GM12878 (cell line): Measurements from ENCODE around the gene ST7. TPM values are rescaled to one million over a fixed set of nuclear protein-coding genes. Genes with fewer than 3 reads are reported as not detected.

Experiments
- ATAC-seq: fragments of 200-7000 bp; cut with Tn5 transposase; 3 replicates; pipeline ENCODE4 v1.9.1; 2020; ENCODE audit warnings: mild to moderate bottlenecking, moderate library complexity
- BruUV-seq: library from RNA; stranded (reverse); fragments of 400-500 nt; replicated peaks from 2 replicates; lab custom pipeline; 2021; lab: Mats Ljungman, UMichigan
- CTCF ChIA-PET: fragments of 300-600 bp; sonication (Branson Sonifier 250); formaldehyde crosslinking; extraction: SDS; loops from one replicate; lab custom pipeline; 2021; ENCODE audit warnings: inconsistent platforms; lab: Yijun Ruan, JAX
- POLR2A ChIA-PET: fragments of 350-600 bp; formaldehyde crosslinking; extraction: SDS; loops from one replicate; lab custom pipeline; 2021; ENCODE audit warnings: inconsistent platforms; lab: Charles Lee
- RAD21 ChIA-PET: fragments of 300-600 bp; sonication (Branson Sonifier 250); formaldehyde crosslinking; loops from one replicate; lab custom pipeline; 2023; ENCODE audit warnings: antibody characterized with exemption; ENCODE audit not compliant: unreplicated experiment; lab: Charles Lee
- SMC1A ChIA-PET: fragments of 300-600 bp; sonication (Branson Sonifier 250); formaldehyde crosslinking; loops from one replicate; lab custom pipeline; 2023; ENCODE audit not compliant: unreplicated experiment, uncharacterized antibody; lab: Charles Lee
- DNase-seq: peaks from one replicate; pipeline ENCODE4 v3.0.0-alpha.2; 2011; ENCODE audit warnings: low read depth, low spot score
- FAIRE-seq: peaks from 3 replicates; lab custom pipeline; 2011; peaks lifted over from hg19 to GRCh38; lab: Jason Lieb, UNC
- H2AFZ ChIP-seq: 2 replicates; pipeline ENCODE4 v1.6.0; 2011; ENCODE audit warnings: low read depth, low read length, control low read depth; ENCODE audit not compliant: control insufficient read depth
- H3K27ac ChIP-seq: 2 replicates; pipeline ENCODE4 v1.5.1; 2011; ENCODE audit warnings: control low read depth; ENCODE audit not compliant: control insufficient read depth, insufficient read depth
- H3K27me3 ChIP-seq, 2 experiments: replicated peaks in 1 of 2; 2 replicates each; pipeline versions ENCODE4 v1.6.0 to v1.6.1; 2011; ENCODE audit warnings: low read length in 1 of 2; ENCODE audit not compliant: control insufficient read depth in 2 of 2, insufficient read depth in 2 of 2
- H3K36me3 ChIP-seq, 2 experiments: 2 replicates each; pipeline ENCODE4 v1.5.1; 2011; ENCODE audit warnings: low read length in 1 of 2; ENCODE audit not compliant: control insufficient read depth in 2 of 2, insufficient read depth in 2 of 2
- H3K4me1 ChIP-seq: 2 replicates; pipeline ENCODE4 v1.6.1; 2011; ENCODE audit warnings: mild to moderate bottlenecking, low read length, moderate library complexity, mixed read lengths; ENCODE audit not compliant: control insufficient read depth, insufficient read depth
- H3K4me2 ChIP-seq: 2 replicates; pipeline ENCODE4 v1.6.0; 2011; ENCODE audit warnings: control low read depth; ENCODE audit not compliant: control insufficient read depth, insufficient read depth
- H3K4me3 ChIP-seq: fragments of 200-600 bp; sonication (generic); 2 replicates; pipeline ENCODE4 v1.5.1; 2016
- H3K79me2 ChIP-seq: 2 replicates; pipeline ENCODE4 v1.6.0; 2011; ENCODE audit warnings: low read length; ENCODE audit not compliant: control insufficient read depth, insufficient read depth
- H3K9ac ChIP-seq: 2 replicates; pipeline ENCODE4 v1.8.0; 2011; ENCODE audit warnings: low read length, control low read depth, mixed read lengths; ENCODE audit not compliant: control insufficient read depth, insufficient read depth
- H3K9me3 ChIP-seq: replicated peaks from 3 replicates; pipeline ENCODE4 v1.5.1; 2011; ENCODE audit warnings: mild to moderate bottlenecking, low read length; ENCODE audit not compliant: control insufficient read depth, insufficient read depth
- H4K20me1 ChIP-seq: 2 replicates; pipeline ENCODE4 v1.6.0; 2011; ENCODE audit not compliant: control insufficient read depth, insufficient read depth
- ATF3 ChIP-seq: IDR thresholded peaks from 2 replicates; pipeline ENCODE4 v1.6.1; 2011; ENCODE audit warnings: low read depth, mild to moderate bottlenecking, low read length, moderate library complexity, borderline replicate concordance; ENCODE audit errors: extremely low read depth
- CREM ChIP-seq: IDR thresholded peaks from 2 replicates; pipeline ENCODE4 v1.6.1; 2014; ENCODE audit warnings: antibody characterized with exemption, low read depth
- E2F8 ChIP-seq: fragments of 450-650 bp; IDR thresholded peaks from 2 replicates; pipeline ENCODE4 v1.6.1; 2018; ENCODE audit warnings: mild to moderate bottlenecking, low read depth, moderate library complexity; ENCODE audit not compliant: partially characterized antibody
- GABPA ChIP-seq: IDR thresholded peaks from 2 replicates; pipeline ENCODE4 v1.6.1; 2014; ENCODE audit warnings: antibody characterized with exemption, low read depth, mild to moderate bottlenecking, inconsistent platforms
- HDAC2 ChIP-seq: fragments of 200-600 bp; sonication (generic); IDR thresholded peaks from 2 replicates; pipeline ENCODE4 v1.6.1; 2017
- MEF2A ChIP-seq: IDR thresholded peaks from 2 replicates; pipeline ENCODE4 v1.6.1; 2011; ENCODE audit warnings: low read depth, mild to moderate bottlenecking, low read length, moderate library complexity; ENCODE audit not compliant: insufficient read depth
- POLR2AphosphoS5 ChIP-seq: IDR thresholded peaks from 2 replicates; pipeline ENCODE4 v1.6.1; 2011; ENCODE audit warnings: mild to moderate bottlenecking, low read length, inconsistent platforms
- RCOR1 ChIP-seq: conservative IDR thresholded peaks from 2 replicates; pipeline ENCODE4 v1.6.1; 2012; ENCODE audit warnings: low read depth, low read length, improper control_type of control experiment
- ZNF207 ChIP-seq: fragments of 450-650 bp; IDR thresholded peaks from 2 replicates; pipeline ENCODE4 v1.6.1; 2014; ENCODE audit warnings: antibody characterized with exemption, mild to moderate bottlenecking, borderline replicate concordance
- ZNF592 ChIP-seq: fragments of 450-650 bp; IDR thresholded peaks from 2 replicates; pipeline ENCODE4 v1.6.1; 2017; ENCODE audit warnings: mild to moderate bottlenecking, moderate library complexity
- WGBS: methylation state at CpG from one replicate; pipeline ENCODE4 v1.1.6; 2016; ENCODE audit warnings: low lambda C conversion rate; ENCODE audit not compliant: insufficient replicate concordance, insufficient coverage; ENCODE audit errors: missing lambda C conversion rate; 5-methylcytosine and 5-hydroxymethylcytosine counted together
- in situ Hi-C: fragments of 300-500 bp; cut with MboI; formaldehyde crosslinking; loops from 9 replicates; pipeline ENCODE4 v1.14.3; 2018; ENCODE audit warnings: mixed read lengths
- intact Hi-C: fragments of 100-400 bp; cut with micrococcal nuclease; formaldehyde crosslinking; loops from one replicate; pipeline ENCODE4 v1.14.2; 2022; ENCODE audit not compliant: unreplicated experiment
- polyA plus RNA-seq, 11 experiments: library from polyadenylated mRNA; depleted of rRNA in 4 of 11; unstranded in 6 of 11; stranded (reverse) in 5 of 11; fragments of >200 nt; fragmentation: Nextera tagmentation in 4 of 11; fragmentation: Illumina TruSeq in 1 of 11; extraction: Ambion mirVana in 4 of 11; extraction: Trizol in 1 of 11; gene quantifications; 1 replicate in 1 of 11; 2 replicates in 10 of 11; pipeline versions ENCODE4 v1.2.1 to v1.2.3, GENCODE V29; 2011 to 2016; ENCODE audit warnings: inconsistent platforms in 2 of 11, missing spikeins in 2 of 11, low read depth in 1 of 11
- total RNA-seq, 4 experiments: library from RNA; depleted of rRNA in 3 of 4; stranded (reverse); fragments of >200 nt in 3 of 4; fragmentation: Illumina TruSeq in 1 of 4; extraction: Trizol in 1 of 4; gene quantifications; 2 replicates each; pipeline versions ENCODE4 v1.2.1 to v1.2.3, GENCODE V29; 2013 to 2021
- TF ChIP-seq, protein P1 (sequence below): IDR thresholded peaks from 2 replicates; pipeline ENCODE4 v1.6.1; 2012; ENCODE audit warnings: improper control_type of control experiment, low read depth, low read length; ENCODE audit not compliant: insufficient replicate concordance

Gene ST7
- total and polyA plus RNA-seq, 10 of the 15 experiments (the other 5 are each of a cell fraction or from before 2014, with no cell fraction given) = 27.7 to 76.4 (median 53.6) TPM

DNA sequence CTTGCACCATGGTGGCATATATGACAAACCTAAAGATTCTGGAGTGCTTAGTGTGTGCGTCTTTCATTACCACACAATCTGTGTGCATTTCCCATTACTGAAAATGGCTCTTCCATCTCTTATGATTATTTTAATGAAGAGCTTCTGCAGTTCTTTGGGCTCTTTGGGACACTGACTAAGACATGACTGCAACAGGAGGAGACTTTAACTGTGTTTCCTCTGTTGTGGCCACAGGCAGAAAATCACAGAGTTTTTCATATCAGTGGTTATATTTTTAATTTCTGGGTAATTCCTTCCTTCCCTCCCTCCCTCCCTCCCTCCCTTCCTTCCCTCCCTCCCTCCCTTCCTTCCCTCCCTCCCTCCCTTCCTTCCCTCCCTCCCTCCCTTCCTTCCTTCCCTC, 311.4 kb downstream of the ST7 start:
- CTCF ChIA-PET = interaction anchor here (1.5 kb wide), 1 partner anchor 12 kb away, joined by 4 read pairs; no protein-coding TSS in a partner anchor
- in situ Hi-C loops (no loop called here), intact Hi-C loops (no loop called here)
- no peak overlapping the region for H3K4me3 ChIP-seq
- RAD21 ChIA-PET = interaction anchor here (0.7 to 1.1 kb wide), 2 partner anchors 9 to 120 kb away, joined by 3 read pairs; no protein-coding TSS in a partner anchor
- H2AFZ ChIP-seq = no peak overlapping the region
- SMC1A ChIA-PET = interaction anchor here (1.1 kb wide), 1 partner anchor 9 kb away, joined by 3 read pairs; no protein-coding TSS in a partner anchor
- H3K4me1 ChIP-seq = no peaks in the 10 kb centered on the region
- H3K79me2 ChIP-seq = no peaks in the 10 kb centered on the region
- no peaks in the 10 kb centered on the region for H3K27me3 ChIP-seq
- FAIRE-seq = no peak
- POLR2A ChIA-PET = interaction anchor here (0.6 to 0.7 kb wide), 4 partner anchors 27 to 308 kb away, joined by 3 to 8 read pairs (median 4); no protein-coding TSS in a partner anchor
- H3K36me3 ChIP-seq = no peaks in the 10 kb centered on the region
- WGBS = 86% methylated on average over 1 of the region's 1 CpG
- no peak overlapping the region for H3K27ac ChIP-seq
- no peak overlapping the region for H3K9ac ChIP-seq
- no TSS peak for BruUV-seq
- H3K9me3 ChIP-seq = no peaks in the 10 kb centered on the region; the same call in 2 of the 3 replicates
- H3K4me2 ChIP-seq = no peak overlapping the region
- H4K20me1 ChIP-seq = no peaks in the 10 kb centered on the region
- ATAC-seq = no peak
- DNase-seq = no peak
- TF ChIP-seq ATF3 = no peak
- TF ChIP-seq CREM = no peak
- no peak for TF ChIP-seq POLR2AphosphoS5
- TF ChIP-seq, protein P1, sequence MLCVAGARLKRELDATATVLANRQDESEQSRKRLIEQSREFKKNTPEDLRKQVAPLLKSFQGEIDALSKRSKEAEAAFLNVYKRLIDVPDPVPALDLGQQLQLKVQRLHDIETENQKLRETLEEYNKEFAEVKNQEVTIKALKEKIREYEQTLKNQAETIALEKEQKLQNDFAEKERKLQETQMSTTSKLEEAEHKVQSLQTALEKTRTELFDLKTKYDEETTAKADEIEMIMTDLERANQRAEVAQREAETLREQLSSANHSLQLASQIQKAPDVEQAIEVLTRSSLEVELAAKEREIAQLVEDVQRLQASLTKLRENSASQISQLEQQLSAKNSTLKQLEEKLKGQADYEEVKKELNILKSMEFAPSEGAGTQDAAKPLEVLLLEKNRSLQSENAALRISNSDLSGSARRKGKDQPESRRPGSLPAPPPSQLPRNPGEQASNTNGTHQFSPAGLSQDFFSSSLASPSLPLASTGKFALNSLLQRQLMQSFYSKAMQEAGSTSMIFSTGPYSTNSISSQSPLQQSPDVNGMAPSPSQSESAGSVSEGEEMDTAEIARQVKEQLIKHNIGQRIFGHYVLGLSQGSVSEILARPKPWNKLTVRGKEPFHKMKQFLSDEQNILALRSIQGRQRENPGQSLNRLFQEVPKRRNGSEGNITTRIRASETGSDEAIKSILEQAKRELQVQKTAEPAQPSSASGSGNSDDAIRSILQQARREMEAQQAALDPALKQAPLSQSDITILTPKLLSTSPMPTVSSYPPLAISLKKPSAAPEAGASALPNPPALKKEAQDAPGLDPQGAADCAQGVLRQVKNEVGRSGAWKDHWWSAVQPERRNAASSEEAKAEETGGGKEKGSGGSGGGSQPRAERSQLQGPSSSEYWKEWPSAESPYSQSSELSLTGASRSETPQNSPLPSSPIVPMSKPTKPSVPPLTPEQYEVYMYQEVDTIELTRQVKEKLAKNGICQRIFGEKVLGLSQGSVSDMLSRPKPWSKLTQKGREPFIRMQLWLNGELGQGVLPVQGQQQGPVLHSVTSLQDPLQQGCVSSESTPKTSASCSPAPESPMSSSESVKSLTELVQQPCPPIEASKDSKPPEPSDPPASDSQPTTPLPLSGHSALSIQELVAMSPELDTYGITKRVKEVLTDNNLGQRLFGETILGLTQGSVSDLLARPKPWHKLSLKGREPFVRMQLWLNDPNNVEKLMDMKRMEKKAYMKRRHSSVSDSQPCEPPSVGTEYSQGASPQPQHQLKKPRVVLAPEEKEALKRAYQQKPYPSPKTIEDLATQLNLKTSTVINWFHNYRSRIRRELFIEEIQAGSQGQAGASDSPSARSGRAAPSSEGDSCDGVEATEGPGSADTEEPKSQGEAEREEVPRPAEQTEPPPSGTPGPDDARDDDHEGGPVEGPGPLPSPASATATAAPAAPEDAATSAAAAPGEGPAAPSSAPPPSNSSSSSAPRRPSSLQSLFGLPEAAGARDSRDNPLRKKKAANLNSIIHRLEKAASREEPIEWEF = no peak
- TF ChIP-seq MEF2A = no peak
- no peak for TF ChIP-seq E2F8
- TF ChIP-seq HDAC2 = no peak
- no peak for TF ChIP-seq RCOR1
- TF ChIP-seq ZNF592 = no peak
- TF ChIP-seq GABPA = no peak
- TF ChIP-seq ZNF207 = no peak
